Posterior vena cava (tissue), 2 donors: Measurements from ENCODE around the gene ZDHHC7. TPM values are rescaled to one million over a fixed set of nuclear protein-coding genes. Genes with fewer than 3 reads are reported as not detected.
"Not testable (repeated sequence)": the region's sequence is repeated elsewhere in the genome, so short reads cannot be mapped to it uniquely, and the experiment has no call there.

Experiments
- DNase-seq: peaks from one replicate; pipeline ENCODE4 v3.0.0-alpha.2; 2020; ENCODE audit warnings: low spot score
- intact Hi-C, 2 donors: fragments of 100-400 bp; cut with DNase I; formaldehyde crosslinking; loops; one replicate each; pipeline versions ENCODE4 v1.14.1 to v1.14.2; 2022 to 2023
- total RNA-seq, 2 donors: library from RNA; stranded (reverse); fragmentation: NEBNext Ultra II Directional; extraction: Animal tissue kit (Norgen Biotek cat#: 25700); gene quantifications; one replicate each; pipeline ENCODE4 v1.2.1, GENCODE V29; 2021
- donor health status: DM: yes; HTN: yes; CAD: no.
- donor health status: DM: yes; HTN: yes; CAD: no.

The ZDHHC7 gene
- total RNA-seq, 2 donors from 2014 or later, result 34.0 to 38.5 TPM

GRCh38 chr16:84952335-84953189 is 58.8 kb downstream of the ZDHHC7 start:
- intact Hi-C loops, result loop anchor here in 1 of 2 donors (5.0 kb wide), 1 partner anchor 200 kb away; no protein-coding TSS in a partner anchor
- peak; percentile 88 for DNase-seq

DNA sequence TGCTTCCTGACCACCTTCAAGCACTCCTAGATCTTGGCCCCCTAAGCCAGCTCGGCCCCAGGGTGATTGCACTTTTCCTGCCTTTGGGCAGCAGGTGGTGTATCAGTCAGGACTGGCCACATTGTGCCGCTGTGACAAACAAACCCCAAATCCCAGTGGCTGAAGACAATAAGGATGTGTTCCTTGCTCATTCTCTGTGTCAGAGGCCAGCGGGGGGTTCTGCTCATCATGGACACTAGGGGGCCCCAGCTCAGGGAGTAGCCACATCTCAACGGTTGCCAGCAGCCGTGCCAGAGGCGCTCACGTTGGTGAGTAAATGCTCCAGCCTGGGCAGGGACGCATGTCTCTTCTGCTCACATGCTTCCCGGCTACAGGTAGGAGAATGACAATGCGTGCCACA is 60.4 kb downstream of the ZDHHC7 start:
- intact Hi-C loops, result loop anchor here in 1 of 2 donors (5.0 kb wide), 1 partner anchor 199 kb away; no protein-coding TSS in a partner anchor
- no peak for DNase-seq

- no peak for DNase-seq
- intact Hi-C loops, result loop anchor here in 1 of 2 donors (5.0 kb wide), 1 partner anchor 198 kb away; no protein-coding TSS in a partner anchor
These were observed 61.4 kb downstream of the ZDHHC7 start for GRCh38 chr16:84949772-84950436.

GRCh38 chr16:84948851-84949610 is 62.3 kb downstream of the ZDHHC7 start:
- no peak for DNase-seq
- intact Hi-C loops, result no loop called here

- no peak for DNase-seq
- intact Hi-C loops, result no loop called here
These were observed 63.1 kb downstream of the ZDHHC7 start for GRCh38 chr16:84947996-84948850.

DNA sequence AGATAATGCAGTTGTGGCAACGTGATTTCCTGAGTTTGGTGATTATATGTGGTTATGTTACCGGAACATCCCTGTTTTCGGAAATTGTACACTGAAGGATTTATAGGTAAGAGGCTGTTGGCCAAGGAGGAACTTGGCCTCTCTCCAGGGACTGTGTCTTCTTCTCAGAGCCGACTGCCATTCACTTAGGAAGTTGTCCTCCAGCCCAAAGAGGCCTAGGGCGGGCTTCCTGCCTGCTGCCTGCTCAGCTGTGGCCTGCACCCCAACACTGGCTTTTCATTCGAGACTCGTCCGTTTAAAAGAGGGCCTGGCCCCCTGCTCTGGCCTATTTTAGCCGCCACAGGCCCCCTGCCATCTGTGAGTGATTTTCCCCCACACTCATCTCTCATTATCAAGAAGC is 64.3 kb downstream of the ZDHHC7 start:
- intact Hi-C loops, result no loop called here
- no peak for DNase-seq

GRCh38 chr16:84943620-84944019 is 67.7 kb downstream of the ZDHHC7 start:
- intact Hi-C loops, result no loop called here
- DNase-seq, result no peak

- DNase-seq, result no peak
- intact Hi-C loops, result no loop called here
These were observed 68.5 kb downstream of the ZDHHC7 start for GRCh38 chr16:84942786-84943185.

GRCh38 chr16:84941921-84942320 is 69.4 kb downstream of the ZDHHC7 start:
- intact Hi-C loops, result no loop called here
- no peak for DNase-seq

DNA sequence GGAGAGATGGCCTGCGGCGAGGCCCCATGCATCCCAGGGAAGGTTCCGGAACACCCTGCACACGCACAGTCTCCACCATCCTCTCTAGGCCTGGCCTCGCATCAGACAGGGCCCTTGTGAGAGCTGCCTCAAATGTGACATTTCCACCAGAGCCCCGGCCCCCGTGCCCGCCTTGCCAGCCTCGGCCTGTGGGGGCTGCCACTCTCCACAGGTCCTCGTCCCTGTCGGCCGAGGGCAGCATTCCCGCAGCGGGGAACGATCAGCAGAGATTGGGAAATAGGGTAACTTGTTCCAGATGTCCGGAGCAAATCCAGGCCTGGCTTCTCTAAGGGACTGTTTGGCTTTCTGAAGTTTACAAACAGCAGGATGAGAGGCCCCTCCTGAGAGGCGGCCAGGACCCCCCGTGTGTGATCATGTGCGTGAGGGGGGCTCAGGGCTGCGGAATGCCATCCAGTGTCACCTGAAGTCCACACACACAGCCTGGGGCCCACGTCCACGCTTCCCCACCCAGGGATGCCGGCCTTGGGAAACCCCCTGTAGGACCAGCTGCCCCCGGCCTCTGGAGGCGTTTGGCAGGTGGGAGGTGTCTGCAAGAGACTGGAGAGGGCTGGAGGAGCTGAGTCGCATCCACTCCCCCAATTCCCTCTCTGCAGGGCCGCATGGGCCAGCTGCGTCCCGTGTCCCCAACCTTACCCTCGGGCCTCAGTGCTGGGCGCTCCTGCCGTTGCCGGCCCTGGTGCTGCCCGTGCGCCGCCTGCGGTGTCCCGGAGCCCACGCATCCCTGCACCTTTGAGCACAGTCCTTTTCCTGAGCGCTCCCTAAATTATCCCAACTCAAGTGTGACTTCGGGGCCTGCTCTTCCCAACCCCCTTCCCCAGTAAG is 70.4 kb downstream of the ZDHHC7 start:
- no peak for DNase-seq
- intact Hi-C loops, result no loop called here

DNA sequence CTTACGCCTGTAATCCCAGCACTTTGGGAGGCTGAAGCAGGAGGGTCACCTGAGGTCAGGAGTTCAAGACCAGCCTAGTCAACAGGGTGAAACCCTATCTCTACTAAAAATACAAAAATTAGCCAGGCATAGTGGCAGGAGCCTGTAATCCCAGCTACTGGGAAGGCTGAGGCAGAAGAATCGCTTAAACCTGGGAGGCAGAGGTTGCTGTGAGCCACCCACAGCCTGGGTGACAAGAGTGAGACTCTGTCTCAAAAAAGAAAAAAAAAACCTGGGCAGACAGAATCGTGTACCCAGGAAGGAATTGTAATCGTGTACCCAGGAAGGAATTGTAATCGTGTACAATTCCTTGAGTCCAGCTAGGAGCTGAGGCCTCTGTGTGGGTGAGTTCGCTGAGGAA is 72.7 kb downstream of the ZDHHC7 start:
- DNase-seq, intact Hi-C loops: not testable (repeated sequence)

DNA sequence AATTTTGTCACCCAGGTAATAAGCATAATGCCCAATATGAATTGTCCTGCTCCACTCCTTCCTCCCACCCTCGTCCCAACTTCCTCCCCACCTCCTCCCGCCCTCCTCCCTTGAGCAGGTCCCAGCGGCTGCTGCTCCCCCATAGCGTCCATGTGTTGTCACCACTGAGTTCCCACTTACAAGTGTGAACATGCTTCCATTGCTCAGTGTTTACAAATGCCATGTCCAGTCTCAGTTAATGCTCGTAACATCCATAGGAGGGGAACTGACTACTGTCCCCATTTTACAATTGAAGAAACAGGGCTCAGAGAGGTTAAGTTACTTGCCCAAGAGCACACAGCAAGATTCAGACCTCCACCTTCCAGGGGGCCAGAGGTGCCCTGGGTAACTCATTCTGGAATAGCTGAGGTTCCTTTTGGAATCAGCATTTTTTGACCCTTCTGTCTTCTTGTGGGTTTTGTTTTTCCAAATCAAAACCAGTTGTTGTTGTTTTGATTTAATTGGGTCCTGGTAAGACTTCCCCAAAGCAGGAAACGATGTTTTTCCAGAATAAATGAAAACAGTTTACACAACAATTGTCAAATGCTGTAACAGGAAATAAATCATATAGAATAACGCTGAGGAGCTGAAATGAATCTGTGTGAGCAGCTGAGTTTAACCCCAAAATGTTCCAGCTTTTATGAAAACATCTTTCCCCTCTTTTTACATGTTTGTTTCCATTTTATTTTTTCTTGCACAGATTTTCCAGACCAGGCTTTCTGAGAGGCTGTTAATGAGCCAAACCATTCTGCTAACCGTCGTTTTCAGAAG is 73.9 kb downstream of the ZDHHC7 start:
- intact Hi-C loops, result no loop called here
- DNase-seq, result no peak

DNA sequence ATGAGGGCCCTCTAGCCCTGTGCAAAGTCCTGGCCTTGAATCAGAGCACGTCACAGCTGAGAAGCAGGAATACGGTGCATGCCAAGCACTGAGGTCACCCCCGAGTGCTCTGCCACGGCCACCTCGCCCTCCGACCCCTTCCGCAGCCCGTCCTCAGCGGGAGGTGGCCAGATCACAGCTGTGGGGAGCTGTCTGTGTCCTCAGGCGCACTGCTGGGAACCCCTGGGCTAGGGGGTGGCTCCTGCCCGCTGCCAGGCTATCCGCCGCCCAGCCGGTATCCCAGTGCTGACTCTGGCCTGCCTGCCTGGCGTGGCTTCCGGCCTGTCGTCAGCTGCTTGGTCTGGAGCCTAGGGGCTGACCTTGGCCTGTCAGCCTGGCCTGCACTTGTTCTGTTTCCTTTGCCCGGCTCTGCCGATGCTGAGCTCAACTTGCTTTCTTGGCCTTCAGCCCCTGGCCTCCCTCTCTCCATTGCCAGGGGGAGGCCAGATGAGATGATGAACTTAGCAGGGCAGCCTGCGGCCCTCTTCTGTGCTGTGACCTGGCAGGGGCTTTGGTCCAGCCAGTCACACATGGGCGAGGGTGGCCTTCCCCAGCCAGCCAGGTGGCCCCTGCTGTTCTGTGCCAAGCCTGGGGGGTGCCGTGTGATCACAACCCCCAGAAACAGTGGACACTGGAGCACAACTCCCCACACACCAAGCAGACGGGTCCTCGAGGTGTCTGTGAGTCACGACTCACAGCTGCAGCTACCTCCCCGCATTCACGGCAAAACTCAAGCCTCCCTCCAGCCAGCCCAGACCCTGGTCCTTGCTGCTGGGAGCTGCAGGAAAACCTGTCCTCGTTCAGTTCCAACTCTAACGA is 77.3 kb downstream of the ZDHHC7 start:
- intact Hi-C loops, result loop anchor here in 1 of 2 donors (5.0 kb wide), 1 partner anchor 33 kb away; no protein-coding TSS in a partner anchor
- peak; percentile 93 for DNase-seq

- intact Hi-C loops, result loop anchor here in 1 of 2 donors (5.0 kb wide), 1 partner anchor 35 kb away; no protein-coding TSS in a partner anchor
- no peak for DNase-seq
These were observed 78.7 kb downstream of the ZDHHC7 start for GRCh38 chr16:84932681-84933080.

- no peak for DNase-seq
- intact Hi-C loops, result loop anchor here in 1 of 2 donors (5.0 kb wide), 1 partner anchor 36 kb away; no protein-coding TSS in a partner anchor
These were observed 79.8 kb downstream of the ZDHHC7 start for GRCh38 chr16:84931506-84931905.

DNA sequence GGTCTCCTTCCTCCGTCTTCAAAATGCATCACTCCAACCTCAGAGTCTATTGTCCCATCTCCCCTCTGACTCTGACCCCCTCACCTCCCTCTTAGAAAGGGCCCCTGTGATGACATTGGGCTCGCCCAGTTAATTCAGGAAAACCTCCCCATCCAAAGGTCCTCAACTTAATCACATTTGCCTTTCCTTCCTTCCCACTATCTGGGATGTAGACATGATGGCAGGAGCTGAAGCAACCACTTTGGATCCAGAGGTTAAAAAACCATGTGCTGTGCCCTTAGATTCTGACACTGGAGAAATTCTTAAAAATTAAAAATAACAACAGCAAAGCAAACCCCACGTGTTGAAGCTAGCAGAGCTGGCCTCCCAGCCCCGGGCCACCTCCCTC is 80.2 kb downstream of the ZDHHC7 start:
- intact Hi-C loops, result loop anchor here in 1 of 2 donors (5.0 kb wide), 1 partner anchor 36 kb away; no protein-coding TSS in a partner anchor
- DNase-seq, result no peak
